Measurements from ENCODE around the gene MYO3B.

Gene MYO3B

DNA sequence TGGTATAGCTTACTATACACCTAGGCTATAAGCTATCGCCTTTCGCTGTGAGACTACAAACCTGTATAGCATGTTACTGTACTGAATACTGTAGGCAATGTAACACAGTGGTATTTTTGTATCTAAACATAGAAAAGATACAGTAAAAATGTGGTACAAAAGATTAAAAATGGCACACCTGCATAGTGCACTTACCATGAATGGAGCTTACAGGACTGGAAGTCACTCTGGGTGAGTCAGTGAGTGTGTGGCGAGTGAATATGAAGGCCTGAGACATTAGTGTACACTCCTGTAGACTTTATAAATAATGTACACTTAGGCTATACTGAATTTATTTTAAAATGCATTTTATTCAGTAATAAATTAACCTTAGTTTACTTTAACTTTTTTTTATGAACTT, 279.0 kb downstream of the MYO3B start:
- H3K4me3 ChIP-seq (ENCODE audit: low read depth, low read length), result no peak overlapping the region
- DNase-seq (ENCODE audit: low read depth), result no peak
- TF ChIP-seq, protein P1, sequence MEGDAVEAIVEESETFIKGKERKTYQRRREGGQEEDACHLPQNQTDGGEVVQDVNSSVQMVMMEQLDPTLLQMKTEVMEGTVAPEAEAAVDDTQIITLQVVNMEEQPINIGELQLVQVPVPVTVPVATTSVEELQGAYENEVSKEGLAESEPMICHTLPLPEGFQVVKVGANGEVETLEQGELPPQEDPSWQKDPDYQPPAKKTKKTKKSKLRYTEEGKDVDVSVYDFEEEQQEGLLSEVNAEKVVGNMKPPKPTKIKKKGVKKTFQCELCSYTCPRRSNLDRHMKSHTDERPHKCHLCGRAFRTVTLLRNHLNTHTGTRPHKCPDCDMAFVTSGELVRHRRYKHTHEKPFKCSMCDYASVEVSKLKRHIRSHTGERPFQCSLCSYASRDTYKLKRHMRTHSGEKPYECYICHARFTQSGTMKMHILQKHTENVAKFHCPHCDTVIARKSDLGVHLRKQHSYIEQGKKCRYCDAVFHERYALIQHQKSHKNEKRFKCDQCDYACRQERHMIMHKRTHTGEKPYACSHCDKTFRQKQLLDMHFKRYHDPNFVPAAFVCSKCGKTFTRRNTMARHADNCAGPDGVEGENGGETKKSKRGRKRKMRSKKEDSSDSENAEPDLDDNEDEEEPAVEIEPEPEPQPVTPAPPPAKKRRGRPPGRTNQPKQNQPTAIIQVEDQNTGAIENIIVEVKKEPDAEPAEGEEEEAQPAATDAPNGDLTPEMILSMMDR (IDR thresholded peaks at IDR 0.05; ENCODE audit: control insufficient read depth, extremely low read depth, insufficient read depth), result no peak

DNA sequence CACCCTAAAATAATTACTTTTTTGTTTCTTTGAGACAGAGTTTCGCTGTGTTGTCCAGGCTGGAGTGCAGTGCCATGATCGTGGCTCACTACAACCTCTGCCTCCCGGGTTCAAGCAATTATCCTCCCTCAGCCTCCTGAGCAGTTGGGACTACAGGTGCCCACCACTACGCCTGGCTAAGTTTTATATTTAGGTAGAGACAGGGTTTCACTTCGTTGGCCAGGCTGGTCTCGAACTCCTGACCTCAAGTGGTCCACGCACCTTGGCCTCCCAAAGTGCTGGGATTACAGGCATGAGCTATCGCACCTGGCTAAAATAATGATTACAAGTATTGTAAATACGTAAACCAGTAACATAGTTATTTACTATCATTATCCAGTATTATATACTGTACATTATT, 279.8 kb downstream of the MYO3B start:
- H3K4me3 ChIP-seq (ENCODE audit: low read depth, low read length), result no peak overlapping the region
- TF ChIP-seq, protein P1 (IDR thresholded peaks at IDR 0.05; ENCODE audit: control insufficient read depth, extremely low read depth, insufficient read depth), result no peak
- DNase-seq (ENCODE audit: low read depth), result no peak

DNA sequence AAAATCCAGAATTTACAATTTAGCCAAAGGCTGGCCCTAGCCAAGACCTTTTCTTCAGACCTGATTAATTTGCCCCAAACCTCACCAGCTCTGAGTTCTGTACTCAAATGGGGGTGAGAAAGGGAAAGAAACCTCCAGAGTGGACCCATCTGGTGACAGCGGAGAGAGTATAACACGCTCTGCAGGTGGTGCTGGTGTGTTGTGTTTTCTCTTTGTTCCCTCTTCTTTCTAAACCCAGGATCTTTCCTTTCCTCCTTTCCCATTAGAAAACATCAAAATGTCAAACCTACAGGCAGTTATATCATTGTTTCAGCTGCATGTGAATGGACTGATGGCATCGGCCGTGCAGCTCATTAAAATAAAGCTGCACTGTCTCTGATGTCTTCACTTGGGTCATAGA, 283.9 kb downstream of the MYO3B start:
- no peak overlapping the region for H3K4me3 ChIP-seq (ENCODE audit: low read depth, low read length)
- TF ChIP-seq, protein P1 (IDR thresholded peaks at IDR 0.05; ENCODE audit: control insufficient read depth, extremely low read depth, insufficient read depth), result peak; percentile 25; the same call in 1 of the 2 replicates
- DNase-seq (ENCODE audit: low read depth), result no peak

DNA sequence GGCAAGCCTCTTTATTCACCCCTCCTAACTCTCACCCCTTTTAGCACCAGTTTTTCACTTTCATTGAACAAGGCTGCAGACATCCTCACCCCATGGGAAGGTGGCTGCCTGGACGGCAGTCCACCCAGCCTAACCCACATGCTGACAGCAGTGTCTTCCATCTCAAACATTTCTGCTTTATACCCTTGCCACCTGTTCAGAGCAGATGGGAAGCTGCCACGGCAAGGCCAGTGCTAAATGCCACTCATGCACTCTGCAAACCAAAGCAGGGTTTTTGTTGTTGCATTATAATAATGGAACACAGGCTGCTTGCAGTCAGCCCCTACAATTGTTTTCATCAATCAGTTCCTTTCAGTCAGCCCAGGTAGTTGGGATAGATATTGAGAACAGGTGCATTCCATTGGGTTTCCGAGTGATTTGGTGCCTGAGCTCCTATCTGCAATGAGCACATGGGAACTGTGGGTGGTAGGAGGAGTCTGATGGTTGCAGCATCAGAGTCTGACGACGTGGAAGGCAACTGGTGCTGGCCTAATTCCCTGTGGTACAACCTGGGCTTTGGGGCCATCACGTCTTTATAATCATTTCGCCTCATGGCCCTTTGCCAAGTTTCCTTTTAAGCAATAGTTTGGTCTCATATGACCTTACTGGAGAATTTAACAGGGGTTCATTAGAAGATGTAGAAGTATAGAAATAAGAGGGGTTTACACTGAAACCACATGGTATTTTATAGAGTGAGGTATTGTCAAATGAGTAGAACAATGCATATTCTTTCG, 284.7 kb downstream of the MYO3B start:
- H3K4me3 ChIP-seq (ENCODE audit: low read depth, low read length), result no peak overlapping the region
- TF ChIP-seq, protein P1 (IDR thresholded peaks at IDR 0.05; ENCODE audit: control insufficient read depth, extremely low read depth, insufficient read depth), result no peak
- no peak for DNase-seq (ENCODE audit: low read depth)

DNA sequence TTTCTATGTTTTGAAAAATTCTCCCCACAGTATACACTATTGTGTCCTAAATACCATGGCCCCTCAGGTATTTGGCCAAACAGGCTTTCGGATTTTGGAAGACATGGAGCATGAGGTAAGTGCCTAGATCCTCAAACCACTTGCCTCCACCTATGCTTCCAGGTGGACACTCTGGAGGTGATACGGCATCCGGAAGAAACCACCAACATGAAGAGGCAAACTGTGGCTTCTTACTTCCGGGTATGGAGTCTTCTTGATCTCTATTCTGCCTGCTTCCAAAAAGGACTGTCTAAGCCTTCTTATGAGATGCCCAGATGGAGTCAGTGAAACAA, 285.2 kb downstream of the MYO3B start:
- TF ChIP-seq, protein P1 (IDR thresholded peaks at IDR 0.05; ENCODE audit: control insufficient read depth, extremely low read depth, insufficient read depth), result no peak
- no peak for DNase-seq (ENCODE audit: low read depth)
- H3K4me3 ChIP-seq (ENCODE audit: low read depth, low read length), result no peak overlapping the region

DNA sequence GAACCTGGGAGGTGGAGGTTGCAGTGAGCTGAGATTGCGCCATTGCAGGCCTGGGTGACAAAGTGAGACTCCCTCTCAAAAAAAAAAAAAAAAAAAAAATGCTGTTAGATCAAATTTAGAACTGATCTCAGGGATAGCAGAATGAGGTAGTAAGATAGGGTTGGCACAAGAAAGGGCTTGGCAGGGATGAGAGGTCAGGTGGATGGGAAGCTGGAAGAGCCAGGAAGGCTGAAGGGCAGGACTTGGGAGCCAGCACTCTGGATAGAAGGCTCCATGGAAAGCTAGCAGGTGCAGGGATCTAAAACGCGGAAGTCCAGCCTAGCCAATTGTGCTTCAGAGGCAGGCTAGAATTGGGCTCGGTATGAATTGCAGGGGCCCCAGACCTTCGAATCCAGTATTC, 286.3 kb downstream of the MYO3B start:
- DNase-seq (ENCODE audit: low read depth), result no peak
- H3K4me3 ChIP-seq (ENCODE audit: low read depth, low read length), result no peak overlapping the region
- TF ChIP-seq, protein P1 (IDR thresholded peaks at IDR 0.05; ENCODE audit: control insufficient read depth, extremely low read depth, insufficient read depth), result no peak

DNA sequence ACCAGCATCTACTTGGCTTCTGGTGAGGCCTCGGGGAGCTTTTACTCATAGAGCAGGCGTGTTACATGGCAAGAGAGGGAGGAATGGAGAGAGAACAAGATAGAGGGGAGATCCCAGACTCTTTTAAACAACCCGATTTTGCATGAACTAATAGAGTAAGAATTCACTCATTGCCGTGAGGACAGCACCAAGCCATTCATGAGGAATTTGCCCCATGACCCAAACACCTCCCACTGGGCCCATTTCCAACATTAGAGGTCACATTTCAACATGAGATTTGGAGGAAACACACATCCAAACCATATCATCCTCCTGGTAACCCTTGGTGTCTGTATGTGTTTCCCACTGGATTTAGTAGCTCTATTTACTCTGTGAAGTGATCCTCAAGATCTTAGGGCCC, 287.3 kb downstream of the MYO3B start:
- no peak overlapping the region for H3K4me3 ChIP-seq (ENCODE audit: low read depth, low read length)
- TF ChIP-seq, protein P1 (IDR thresholded peaks at IDR 0.05; ENCODE audit: control insufficient read depth, extremely low read depth, insufficient read depth), result no peak
- no peak for DNase-seq (ENCODE audit: low read depth)

All from LNCaP clone FGC (cell line).